ENCODE data around the gene CIAO3.
A peak's percentile ranks its signal among the peaks of the same experiment; 100 is the strongest.

DNA sequence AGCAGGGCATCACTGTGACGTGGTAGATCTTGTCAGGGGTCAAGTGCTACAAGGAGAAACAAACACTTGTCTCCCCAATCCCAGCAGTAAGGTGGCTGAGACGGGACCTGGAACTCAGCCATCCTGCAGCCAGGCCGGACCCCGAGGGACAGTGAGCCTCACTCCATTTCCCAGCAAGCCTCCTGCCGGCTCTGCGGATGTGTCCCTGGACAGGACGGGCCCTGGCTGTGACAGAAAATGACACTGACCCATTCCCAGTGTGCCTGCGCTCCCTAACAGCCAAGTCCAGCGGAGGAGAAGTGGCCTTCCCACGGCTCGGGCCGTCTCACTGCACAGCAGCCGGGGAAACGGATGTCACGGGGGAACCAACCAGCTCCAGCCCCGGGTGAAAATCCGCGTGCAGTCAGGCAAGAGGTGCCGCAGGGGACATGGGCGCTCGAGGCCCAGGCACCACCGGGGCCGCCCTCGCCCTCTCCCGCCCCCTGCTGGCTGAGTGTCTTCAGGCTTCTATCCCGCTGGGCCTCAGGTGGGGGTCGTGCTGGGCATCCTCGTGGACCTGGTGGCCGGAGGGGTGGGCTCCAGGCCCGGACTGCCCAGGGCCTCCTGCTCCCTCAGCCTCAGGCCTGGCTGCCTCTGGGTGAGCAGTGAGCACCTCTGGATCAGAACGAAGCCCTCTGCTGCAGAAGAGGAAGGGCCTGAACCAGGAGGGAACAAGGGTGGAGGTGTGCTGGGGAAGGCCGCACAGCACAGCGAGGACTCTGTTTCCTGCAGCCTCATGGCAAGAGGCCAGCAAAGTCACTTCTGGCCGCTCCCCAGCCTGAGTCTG lies 7.2 kb downstream of the CIAO3 start:
- TF ChIP-seq, protein P1, sequence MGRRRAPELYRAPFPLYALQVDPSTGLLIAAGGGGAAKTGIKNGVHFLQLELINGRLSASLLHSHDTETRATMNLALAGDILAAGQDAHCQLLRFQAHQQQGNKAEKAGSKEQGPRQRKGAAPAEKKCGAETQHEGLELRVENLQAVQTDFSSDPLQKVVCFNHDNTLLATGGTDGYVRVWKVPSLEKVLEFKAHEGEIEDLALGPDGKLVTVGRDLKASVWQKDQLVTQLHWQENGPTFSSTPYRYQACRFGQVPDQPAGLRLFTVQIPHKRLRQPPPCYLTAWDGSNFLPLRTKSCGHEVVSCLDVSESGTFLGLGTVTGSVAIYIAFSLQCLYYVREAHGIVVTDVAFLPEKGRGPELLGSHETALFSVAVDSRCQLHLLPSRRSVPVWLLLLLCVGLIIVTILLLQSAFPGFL (CRISPR knock-in tag; IDR thresholded peaks at IDR 0.05; ENCODE audit: borderline replicate concordance), result no peak
- TF ChIP-seq CTCF (IDR thresholded peaks at IDR 0.05), result peak; percentile 19; the same call in 1 of the 2 replicates
- TF ChIP-seq, protein P2, sequence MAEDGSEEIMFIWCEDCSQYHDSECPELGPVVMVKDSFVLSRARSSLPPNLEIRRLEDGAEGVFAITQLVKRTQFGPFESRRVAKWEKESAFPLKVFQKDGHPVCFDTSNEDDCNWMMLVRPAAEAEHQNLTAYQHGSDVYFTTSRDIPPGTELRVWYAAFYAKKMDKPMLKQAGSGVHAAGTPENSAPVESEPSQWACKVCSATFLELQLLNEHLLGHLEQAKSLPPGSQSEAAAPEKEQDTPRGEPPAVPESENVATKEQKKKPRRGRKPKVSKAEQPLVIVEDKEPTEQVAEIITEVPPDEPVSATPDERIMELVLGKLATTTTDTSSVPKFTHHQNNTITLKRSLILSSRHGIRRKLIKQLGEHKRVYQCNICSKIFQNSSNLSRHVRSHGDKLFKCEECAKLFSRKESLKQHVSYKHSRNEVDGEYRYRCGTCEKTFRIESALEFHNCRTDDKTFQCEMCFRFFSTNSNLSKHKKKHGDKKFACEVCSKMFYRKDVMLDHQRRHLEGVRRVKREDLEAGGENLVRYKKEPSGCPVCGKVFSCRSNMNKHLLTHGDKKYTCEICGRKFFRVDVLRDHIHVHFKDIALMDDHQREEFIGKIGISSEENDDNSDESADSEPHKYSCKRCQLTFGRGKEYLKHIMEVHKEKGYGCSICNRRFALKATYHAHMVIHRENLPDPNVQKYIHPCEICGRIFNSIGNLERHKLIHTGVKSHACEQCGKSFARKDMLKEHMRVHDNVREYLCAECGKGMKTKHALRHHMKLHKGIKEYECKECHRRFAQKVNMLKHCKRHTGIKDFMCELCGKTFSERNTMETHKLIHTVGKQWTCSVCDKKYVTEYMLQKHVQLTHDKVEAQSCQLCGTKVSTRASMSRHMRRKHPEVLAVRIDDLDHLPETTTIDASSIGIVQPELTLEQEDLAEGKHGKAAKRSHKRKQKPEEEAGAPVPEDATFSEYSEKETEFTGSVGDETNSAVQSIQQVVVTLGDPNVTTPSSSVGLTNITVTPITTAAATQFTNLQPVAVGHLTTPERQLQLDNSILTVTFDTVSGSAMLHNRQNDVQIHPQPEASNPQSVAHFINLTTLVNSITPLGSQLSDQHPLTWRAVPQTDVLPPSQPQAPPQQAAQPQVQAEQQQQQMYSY (CRISPR knock-in tag; IDR thresholded peaks at IDR 0.05), result no peak
- TF ChIP-seq, protein P3, sequence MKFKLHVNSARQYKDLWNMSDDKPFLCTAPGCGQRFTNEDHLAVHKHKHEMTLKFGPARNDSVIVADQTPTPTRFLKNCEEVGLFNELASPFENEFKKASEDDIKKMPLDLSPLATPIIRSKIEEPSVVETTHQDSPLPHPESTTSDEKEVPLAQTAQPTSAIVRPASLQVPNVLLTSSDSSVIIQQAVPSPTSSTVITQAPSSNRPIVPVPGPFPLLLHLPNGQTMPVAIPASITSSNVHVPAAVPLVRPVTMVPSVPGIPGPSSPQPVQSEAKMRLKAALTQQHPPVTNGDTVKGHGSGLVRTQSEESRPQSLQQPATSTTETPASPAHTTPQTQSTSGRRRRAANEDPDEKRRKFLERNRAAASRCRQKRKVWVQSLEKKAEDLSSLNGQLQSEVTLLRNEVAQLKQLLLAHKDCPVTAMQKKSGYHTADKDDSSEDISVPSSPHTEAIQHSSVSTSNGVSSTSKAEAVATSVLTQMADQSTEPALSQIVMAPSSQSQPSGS (CRISPR knock-in tag; IDR thresholded peaks at IDR 0.05; ENCODE audit: borderline replicate concordance, low read depth), result no peak
- no peak for TF ChIP-seq NR1H2 (CRISPR knock-in tag; IDR thresholded peaks at IDR 0.05)
- TF ChIP-seq FOXK1 (CRISPR knock-in tag; IDR thresholded peaks at IDR 0.05), result no peak
- TF ChIP-seq, protein P4, sequence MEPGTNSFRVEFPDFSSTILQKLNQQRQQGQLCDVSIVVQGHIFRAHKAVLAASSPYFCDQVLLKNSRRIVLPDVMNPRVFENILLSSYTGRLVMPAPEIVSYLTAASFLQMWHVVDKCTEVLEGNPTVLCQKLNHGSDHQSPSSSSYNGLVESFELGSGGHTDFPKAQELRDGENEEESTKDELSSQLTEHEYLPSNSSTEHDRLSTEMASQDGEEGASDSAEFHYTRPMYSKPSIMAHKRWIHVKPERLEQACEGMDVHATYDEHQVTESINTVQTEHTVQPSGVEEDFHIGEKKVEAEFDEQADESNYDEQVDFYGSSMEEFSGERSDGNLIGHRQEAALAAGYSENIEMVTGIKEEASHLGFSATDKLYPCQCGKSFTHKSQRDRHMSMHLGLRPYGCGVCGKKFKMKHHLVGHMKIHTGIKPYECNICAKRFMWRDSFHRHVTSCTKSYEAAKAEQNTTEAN (CRISPR knock-in tag; IDR thresholded peaks at IDR 0.05), result no peak
- no peak for TF ChIP-seq MAX (CRISPR knock-in tag; IDR thresholded peaks at IDR 0.05)
- TF ChIP-seq ZNF232 (CRISPR knock-in tag; IDR thresholded peaks at IDR 0.05), result no peak
- TF ChIP-seq NFE2L1 (CRISPR knock-in tag; IDR thresholded peaks at IDR 0.05), result no peak
